ENCODE measurements around the gene CXXC5. TPM values are rescaled to one million over a fixed set of nuclear protein-coding genes. Genes with fewer than 3 reads are reported as not detected.
A peak's percentile ranks its signal among the peaks of the same experiment; 100 is the strongest.

The CXXC5 gene
- total and polyA plus RNA-seq, 9 of the 15 experiments (the other 6 are each of a cell fraction or from before 2014, with no cell fraction given): 1.9 to 123 (median 45.8) TPM

DNA sequence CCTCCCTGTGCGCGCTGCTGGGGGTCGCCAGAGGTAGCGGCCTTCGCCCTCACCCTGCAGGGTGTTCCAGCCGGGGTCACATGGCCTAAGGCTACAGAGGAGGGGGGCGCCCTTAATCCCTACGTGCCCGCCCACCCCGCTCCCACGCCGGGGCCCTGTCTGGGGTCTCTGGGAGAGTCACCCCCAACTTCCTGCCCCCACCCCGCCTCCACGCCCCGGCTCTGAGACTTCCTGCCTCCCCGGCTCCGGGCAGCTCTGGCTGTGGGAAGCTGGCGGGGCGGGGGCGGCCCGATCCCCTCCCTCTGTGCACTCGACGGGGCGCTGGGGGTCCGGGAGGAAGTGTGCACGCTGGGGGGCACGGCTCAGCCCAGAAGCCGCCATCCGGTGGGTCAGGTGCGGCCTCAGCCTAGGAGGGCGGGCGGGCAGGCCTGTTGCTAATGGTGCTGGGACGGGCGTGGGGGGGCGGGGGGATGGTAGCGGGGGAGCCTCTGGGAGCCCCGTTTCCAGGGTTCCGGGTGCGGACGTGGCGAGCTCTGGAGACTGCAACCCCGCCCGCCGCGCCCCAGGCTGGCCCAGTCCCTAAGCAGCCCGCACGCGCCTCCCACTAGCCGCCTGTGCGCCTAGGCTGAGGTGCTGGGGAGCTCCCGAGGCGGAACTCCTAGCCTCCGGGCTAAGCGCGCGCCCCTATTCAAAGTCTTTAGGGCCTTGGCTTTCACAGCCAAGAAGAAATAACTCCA lies 61.6 kb downstream of the CXXC5 start (continued):
- TF ChIP-seq ZNF764 (CRISPR knock-in tag; IDR thresholded peaks at IDR 0.05; ENCODE audit: low read depth) (no peak), SP1 (CRISPR knock-in tag; IDR thresholded peaks at IDR 0.05) (no peak), KAT7 (CRISPR knock-in tag; IDR thresholded peaks at IDR 0.05; ENCODE audit: borderline replicate concordance) (0 out of 2 replicates have a peak, but pooled peaks have one; percentile 34), ZNF282 (CRISPR knock-in tag; IDR thresholded peaks at IDR 0.05) (0 out of 2 replicates have a peak, but pooled peaks have one; percentile 35), PTRF (tag; IDR thresholded peaks at IDR 0.05) (no peak), NR2C2 (CRISPR knock-in tag; IDR thresholded peaks at IDR 0.05) (no peak), NR2C2 (tag; IDR thresholded peaks at IDR 0.05) (0 out of 2 replicates have a peak, but pooled peaks have one; percentile 3), ZNF311 (CRISPR knock-in tag; IDR thresholded peaks at IDR 0.05) (no peak), NR3C1 (CRISPR knock-in tag; IDR thresholded peaks at IDR 0.05) (0 out of 2 replicates have a peak, but pooled peaks have one; percentile 59), ZNF23 (CRISPR knock-in tag; IDR thresholded peaks at IDR 0.05) (no peak), NR1H2 (CRISPR knock-in tag; IDR thresholded peaks at IDR 0.05) (no peak), MYC (IDR thresholded peaks at IDR 0.05; ENCODE audit: low read depth, low read length) (no peak), MYC (CRISPR knock-in tag; IDR thresholded peaks at IDR 0.05; ENCODE audit: borderline replicate concordance, low read depth) (0 out of 2 replicates have a peak, but pooled peaks have one; percentile 14), STAG1 (CRISPR knock-in tag; IDR thresholded peaks at IDR 0.05; ENCODE audit: borderline replicate concordance) (no peak), JUN (IDR thresholded peaks at IDR 0.05; ENCODE audit: borderline replicate concordance, low read depth, low read length) (no peak), JUN (CRISPR knock-in tag; IDR thresholded peaks at IDR 0.05; ENCODE audit: borderline replicate concordance) (no peak), DACH1 (IDR thresholded peaks at IDR 0.05; ENCODE audit: partially characterized antibody) (peak; percentile 3), GATAD2B (IDR thresholded peaks at IDR 0.05; ENCODE audit: borderline replicate concordance) (0 out of 2 replicates have a peak, but pooled peaks have one; percentile 8), NCOA1 (IDR thresholded peaks at IDR 0.05; ENCODE audit: low read depth) (peak; percentile 45; the same call in 1 of the 2 replicates), ZC3H4 (CRISPR knock-in tag; IDR thresholded peaks at IDR 0.05; ENCODE audit: borderline replicate concordance) (peak; percentile 55; the same call in 1 of the 2 replicates), TAF9B (IDR thresholded peaks at IDR 0.05; ENCODE audit: partially characterized antibody) (no peak), RBFOX2 (IDR thresholded peaks at IDR 0.05; ENCODE audit: low read depth, low read length) (peak; percentile 67)
- TF ChIP-seq, protein P1, sequence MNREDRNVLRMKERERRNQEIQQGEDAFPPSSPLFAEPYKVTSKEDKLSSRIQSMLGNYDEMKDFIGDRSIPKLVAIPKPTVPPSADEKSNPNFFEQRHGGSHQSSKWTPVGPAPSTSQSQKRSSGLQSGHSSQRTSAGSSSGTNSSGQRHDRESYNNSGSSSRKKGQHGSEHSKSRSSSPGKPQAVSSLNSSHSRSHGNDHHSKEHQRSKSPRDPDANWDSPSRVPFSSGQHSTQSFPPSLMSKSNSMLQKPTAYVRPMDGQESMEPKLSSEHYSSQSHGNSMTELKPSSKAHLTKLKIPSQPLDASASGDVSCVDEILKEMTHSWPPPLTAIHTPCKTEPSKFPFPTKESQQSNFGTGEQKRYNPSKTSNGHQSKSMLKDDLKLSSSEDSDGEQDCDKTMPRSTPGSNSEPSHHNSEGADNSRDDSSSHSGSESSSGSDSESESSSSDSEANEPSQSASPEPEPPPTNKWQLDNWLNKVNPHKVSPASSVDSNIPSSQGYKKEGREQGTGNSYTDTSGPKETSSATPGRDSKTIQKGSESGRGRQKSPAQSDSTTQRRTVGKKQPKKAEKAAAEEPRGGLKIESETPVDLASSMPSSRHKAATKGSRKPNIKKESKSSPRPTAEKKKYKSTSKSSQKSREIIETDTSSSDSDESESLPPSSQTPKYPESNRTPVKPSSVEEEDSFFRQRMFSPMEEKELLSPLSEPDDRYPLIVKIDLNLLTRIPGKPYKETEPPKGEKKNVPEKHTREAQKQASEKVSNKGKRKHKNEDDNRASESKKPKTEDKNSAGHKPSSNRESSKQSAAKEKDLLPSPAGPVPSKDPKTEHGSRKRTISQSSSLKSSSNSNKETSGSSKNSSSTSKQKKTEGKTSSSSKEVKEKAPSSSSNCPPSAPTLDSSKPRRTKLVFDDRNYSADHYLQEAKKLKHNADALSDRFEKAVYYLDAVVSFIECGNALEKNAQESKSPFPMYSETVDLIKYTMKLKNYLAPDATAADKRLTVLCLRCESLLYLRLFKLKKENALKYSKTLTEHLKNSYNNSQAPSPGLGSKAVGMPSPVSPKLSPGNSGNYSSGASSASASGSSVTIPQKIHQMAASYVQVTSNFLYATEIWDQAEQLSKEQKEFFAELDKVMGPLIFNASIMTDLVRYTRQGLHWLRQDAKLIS (CRISPR knock-in tag; IDR thresholded peaks at IDR 0.05): no peak
- TF ChIP-seq, protein P2, sequence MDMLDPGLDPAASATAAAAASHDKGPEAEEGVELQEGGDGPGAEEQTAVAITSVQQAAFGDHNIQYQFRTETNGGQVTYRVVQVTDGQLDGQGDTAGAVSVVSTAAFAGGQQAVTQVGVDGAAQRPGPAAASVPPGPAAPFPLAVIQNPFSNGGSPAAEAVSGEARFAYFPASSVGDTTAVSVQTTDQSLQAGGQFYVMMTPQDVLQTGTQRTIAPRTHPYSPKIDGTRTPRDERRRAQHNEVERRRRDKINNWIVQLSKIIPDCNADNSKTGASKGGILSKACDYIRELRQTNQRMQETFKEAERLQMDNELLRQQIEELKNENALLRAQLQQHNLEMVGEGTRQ (CRISPR knock-in tag; IDR thresholded peaks at IDR 0.05): peak; percentile 44; the same call in 1 of the 2 replicates
- TF ChIP-seq, protein P3, sequence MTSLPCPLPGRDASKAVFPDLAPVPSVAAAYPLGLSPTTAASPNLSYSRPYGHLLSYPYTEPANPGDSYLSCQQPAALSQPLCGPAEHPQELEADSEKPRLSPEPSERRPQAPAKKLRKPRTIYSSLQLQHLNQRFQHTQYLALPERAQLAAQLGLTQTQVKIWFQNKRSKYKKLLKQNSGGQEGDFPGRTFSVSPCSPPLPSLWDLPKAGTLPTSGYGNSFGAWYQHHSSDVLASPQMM (CRISPR knock-in tag; IDR thresholded peaks at IDR 0.05): no peak

Measured in K562 (cell line).